IMR-90 (cell line): ENCODE measurements around the gene TBX4. TPM values are rescaled to one million over a fixed set of nuclear protein-coding genes. Genes with fewer than 3 reads are reported as not detected.

Source experiments
- ATAC-seq: fragments of 200-7000 bp; cut with Tn5 transposase; 2 replicates; pipeline ENCODE4 v1.9.1; 2020; ENCODE audit warnings: low read depth, mild to moderate bottlenecking, moderate library complexity
- BruUV-seq: library from RNA; stranded (reverse); fragments of 400-500 nt; replicated peaks from 2 replicates; lab custom pipeline; 2021; lab: Mats Ljungman, UMichigan
- CTCF ChIA-PET: fragments of 300-600 bp; formaldehyde crosslinking; extraction: SDS; loops from one replicate; lab custom pipeline; 2021; ENCODE audit warnings: antibody characterized with exemption; lab: Yijun Ruan, JAX
- POLR2A ChIA-PET: fragments of 300-600 bp; sonication (Branson Sonifier 250); formaldehyde crosslinking; loops from one replicate; lab custom pipeline; 2022; ENCODE audit warnings: antibody characterized with exemption; ENCODE audit not compliant: unreplicated experiment; lab: Charles Lee
- DNase-seq: peaks from one replicate; pipeline ENCODE4 v3.0.0; 2013
- H2AFZ ChIP-seq: replicated peaks from 2 replicates; pipeline ENCODE3; 2013; ENCODE audit warnings: low read length, mild to moderate bottlenecking; ENCODE audit not compliant: poor library complexity
- H2AK5ac ChIP-seq: 2 replicates; pipeline ENCODE4 v1.6.1; 2013; ENCODE audit warnings: low read depth, low read length, inconsistent platforms
- H2AK9ac ChIP-seq: replicated peaks from 2 replicates; pipeline ENCODE3; 2013; ENCODE audit warnings: mild to moderate bottlenecking, low read depth, low read length, moderate library complexity; ENCODE audit not compliant: poor library complexity
- H2BK120ac ChIP-seq: 2 replicates; pipeline ENCODE4 v1.6.1; 2013; ENCODE audit warnings: low read depth, low read length, inconsistent platforms
- H2BK15ac ChIP-seq: 3 replicates; pipeline ENCODE4 v1.6.1; 2013; ENCODE audit warnings: low read depth, low read length, inconsistent platforms
- H2BK20ac ChIP-seq: 2 replicates; pipeline ENCODE4 v1.6.1; 2013; ENCODE audit warnings: low read depth, mild to moderate bottlenecking, inconsistent platforms, low read length, moderate library complexity
- H2BK5ac ChIP-seq: 2 replicates; pipeline ENCODE4 v1.6.1; 2013; ENCODE audit warnings: mild to moderate bottlenecking, low read depth, low read length, inconsistent platforms; ENCODE audit not compliant: poor library complexity, severe bottlenecking
- H3K14ac ChIP-seq: replicated peaks from 2 replicates; pipeline ENCODE4 v1.6.1; 2013; ENCODE audit warnings: low read depth, low read length, inconsistent platforms
- H3K18ac ChIP-seq: 2 replicates; pipeline ENCODE4 v1.6.1; 2013; ENCODE audit warnings: low read depth, low read length, control low read depth
- H3K23ac ChIP-seq: 2 replicates; pipeline ENCODE4 v1.6.1; 2013; ENCODE audit warnings: low read depth, low read length, inconsistent platforms
- H3K27ac ChIP-seq: 2 replicates; pipeline ENCODE4 v1.5.1; 2013; ENCODE audit warnings: mild to moderate bottlenecking, control low read depth, low read length; ENCODE audit not compliant: insufficient read depth
- H3K27me3 ChIP-seq: 2 replicates; pipeline ENCODE4 v1.6.1; 2013; ENCODE audit warnings: low read length; ENCODE audit not compliant: control insufficient read depth, insufficient read depth
- H3K36me3 ChIP-seq: 2 replicates; pipeline ENCODE4 v1.6.1; 2013; ENCODE audit warnings: low read length, mixed read lengths; ENCODE audit not compliant: control insufficient read depth, insufficient read depth
- H3K4ac ChIP-seq: 2 replicates; pipeline ENCODE4 v1.6.1; 2013; ENCODE audit warnings: low read depth, low read length, inconsistent platforms
- H3K4me1 ChIP-seq: 2 replicates; pipeline ENCODE4 v1.6.1; 2013; ENCODE audit warnings: low read length, mixed read lengths; ENCODE audit not compliant: control insufficient read depth, insufficient read depth
- H3K4me2 ChIP-seq: 2 replicates; pipeline ENCODE4 v1.6.1; 2013; ENCODE audit warnings: low read depth, mild to moderate bottlenecking, control low read depth, low read length, moderate library complexity
- H3K4me3 ChIP-seq: 2 replicates; pipeline ENCODE4 v1.5.1; 2013; ENCODE audit warnings: low read depth, mild to moderate bottlenecking, control low read depth, low read length, moderate library complexity; ENCODE audit not compliant: insufficient read depth
- H3K56ac ChIP-seq: 2 replicates; pipeline ENCODE4 v1.6.1; 2013; ENCODE audit warnings: low read length, inconsistent platforms; ENCODE audit not compliant: insufficient read depth; ENCODE audit errors: extremely low read depth
- H3K79me1 ChIP-seq, 2 experiments: 2 replicates each; pipeline ENCODE4 v1.6.1; 2013; ENCODE audit warnings: low read length in 2 of 2, inconsistent platforms in 1 of 2, low read depth in 1 of 2
- H3K9ac ChIP-seq: 2 replicates; pipeline ENCODE4 v1.6.1; 2013; ENCODE audit warnings: low read depth, low read length, control low read depth
- H3K9me1 ChIP-seq: 2 replicates; pipeline ENCODE4 v1.6.1; 2013; ENCODE audit warnings: low read length, inconsistent platforms; ENCODE audit not compliant: insufficient read depth
- H3K9me3 ChIP-seq: 2 replicates; pipeline ENCODE4 v1.6.1; 2013; ENCODE audit warnings: low read length; ENCODE audit not compliant: control insufficient read depth, insufficient read depth
- H4K20me1 ChIP-seq: 2 replicates; pipeline ENCODE4 v1.6.1; 2013; ENCODE audit warnings: low read length, inconsistent platforms; ENCODE audit not compliant: insufficient read depth
- H4K5ac ChIP-seq: 2 replicates; pipeline ENCODE4 v1.6.1; 2013; ENCODE audit warnings: mild to moderate bottlenecking, low read depth, low read length, control low read depth
- H4K8ac ChIP-seq, 2 experiments: 2 replicates each; pipeline ENCODE4 v1.6.1; 2013; ENCODE audit warnings: low read depth in 2 of 2, low read length in 2 of 2, control low read depth in 1 of 2, inconsistent platforms in 1 of 2
- H4K91ac ChIP-seq: 2 replicates; pipeline ENCODE4 v1.6.1; 2013; ENCODE audit warnings: low read depth, low read length, inconsistent platforms; ENCODE audit not compliant: insufficient read depth
- BHLHE40 ChIP-seq: fragments of 150-350 bp; IDR thresholded peaks from 2 replicates; pipeline ENCODE4 v1.6.1; 2016; ENCODE audit warnings: mild to moderate bottlenecking, low read depth, low read length
- CEBPB ChIP-seq: IDR thresholded peaks from 2 replicates; pipeline ENCODE4 v1.6.1; 2012; ENCODE audit warnings: low read depth, low read length, improper control_type of control experiment
- CHD1 ChIP-seq: IDR thresholded peaks from 2 replicates; pipeline ENCODE4 v1.6.1; 2012; ENCODE audit warnings: low read depth, low read length, improper control_type of control experiment
- CTCF ChIP-seq: conservative IDR thresholded peaks from 2 replicates; pipeline ENCODE4 v1.5.1; 2012; ENCODE audit warnings: mild to moderate bottlenecking, low read depth, low read length, improper control_type of control experiment
- ELK1 ChIP-seq: fragments of 150-350 bp; IDR thresholded peaks from 2 replicates; pipeline ENCODE4 v1.6.1; 2016; ENCODE audit warnings: low read depth, mild to moderate bottlenecking, low read length, moderate library complexity, borderline replicate concordance
- FOS ChIP-seq: fragments of 150-350 bp; IDR thresholded peaks from 2 replicates; pipeline ENCODE4 v1.6.1; 2016; ENCODE audit warnings: low read depth, low read length
- MAFK ChIP-seq: IDR thresholded peaks from 2 replicates; pipeline ENCODE4 v1.6.1; 2012; ENCODE audit warnings: low read depth, low read length, improper control_type of control experiment
- MAZ ChIP-seq: IDR thresholded peaks from 2 replicates; pipeline ENCODE4 v1.6.1; 2012; ENCODE audit warnings: low read depth, mild to moderate bottlenecking, low read length, improper control_type of control experiment, moderate library complexity, borderline replicate concordance
- MXI1 ChIP-seq: IDR thresholded peaks from 2 replicates; pipeline ENCODE4 v1.6.1; 2012; ENCODE audit warnings: low read depth, mild to moderate bottlenecking, low read length, moderate library complexity, borderline replicate concordance
- NFE2L2 ChIP-seq: fragments of 150-350 bp; IDR thresholded peaks from 2 replicates; pipeline ENCODE4 v1.6.1; 2016; ENCODE audit warnings: low read depth, mild to moderate bottlenecking, low read length
- POLR2A ChIP-seq: IDR thresholded peaks from 2 replicates; pipeline ENCODE4 v1.6.1; 2012; ENCODE audit warnings: mild to moderate bottlenecking, low read depth, low read length
- RAD21 ChIP-seq: IDR thresholded peaks from 2 replicates; pipeline ENCODE4 v1.6.1; 2012; ENCODE audit warnings: low read length, improper control_type of control experiment
- RCOR1 ChIP-seq: IDR thresholded peaks from 2 replicates; pipeline ENCODE4 v1.6.1; 2012; ENCODE audit warnings: mild to moderate bottlenecking, low read length, improper control_type of control experiment; ENCODE audit not compliant: insufficient replicate concordance
- RFX5 ChIP-seq: IDR thresholded peaks from 2 replicates; pipeline ENCODE4 v1.8.0; 2012; ENCODE audit warnings: low read depth, mild to moderate bottlenecking, low read length, moderate library complexity
- SMC3 ChIP-seq: fragments of 150-350 bp; IDR thresholded peaks from 2 replicates; pipeline ENCODE4 v1.6.1; 2016; ENCODE audit warnings: low read depth, mild to moderate bottlenecking, antibody characterized with exemption, low read length, moderate library complexity
- USF2 ChIP-seq: fragments of 150-350 bp; IDR thresholded peaks from 2 replicates; pipeline ENCODE4 v1.6.1; 2017; ENCODE audit warnings: mild to moderate bottlenecking, antibody characterized with exemption, low read length, low read depth
- WGBS, 2 experiments: methylation state at CpG; one replicate each; pipeline versions ENCODE4 v1.1.5 to v1.1.7; 2013; ENCODE audit warnings: missing lambda C conversion rate in 2 of 2; ENCODE audit not compliant: insufficient read length in 1 of 2; ENCODE audit errors: extremely low coverage in 2 of 2; 5-methylcytosine and 5-hydroxymethylcytosine counted together
- dilution Hi-C: fragments of 300-500 bp; cut with HindIII; formaldehyde crosslinking; loops from one replicate; pipeline ENCODE4 v1.14.3; 2018; ENCODE audit warnings: low sequenced_read_pairs; ENCODE audit not compliant: unreplicated experiment
- in situ Hi-C: fragments of 300-500 bp; cut with MboI; formaldehyde crosslinking; loops from 3 replicates; pipeline ENCODE4 v1.14.3; 2019; ENCODE audit warnings: low sequenced_read_pairs, inconsistent platforms, mixed read lengths
- intact Hi-C: fragments of 100-400 bp; cut with micrococcal nuclease; formaldehyde crosslinking; loops from 2 replicates; pipeline ENCODE4 v1.10.0; 2022
- polyA plus RNA-seq, 3 experiments: library from polyadenylated mRNA; depleted of rRNA; stranded (reverse); fragments of >200 nt; gene quantifications; 2 replicates each; pipeline ENCODE4 v1.2.3, GENCODE V29; 2012; ENCODE audit warnings: low replicate concordance in 1 of 3
- total RNA-seq: library from RNA; depleted of rRNA; stranded (reverse); fragments of >200 nt; gene quantifications from 2 replicates; pipeline ENCODE4 v1.2.3, GENCODE V29; 2012

Gene TBX4
- total and polyA plus RNA-seq, 2 of the 4 experiments (the other 2 are of a cell fraction) = 0.05 TPM; not detected in 1

GRCh38 chr17:61508912-61509311 lies 56.7 kb downstream of the TBX4 start:
- no peaks in the 10 kb centered on the region for H3K36me3 ChIP-seq
- no peak overlapping the region for H3K23ac ChIP-seq
- H4K8ac ChIP-seq = no peak overlapping the region
- dilution Hi-C loops (no loop called here), in situ Hi-C loops (no loop called here), intact Hi-C loops (no loop called here)
- peaks cover 7% of the 10 kb centered on the region for H3K27me3 ChIP-seq
- no peak overlapping the region for H3K4me2 ChIP-seq
- BruUV-seq = no TSS peak
- no peak overlapping the region for H3K56ac ChIP-seq
- H2BK15ac ChIP-seq = no peak overlapping the region
- H2BK5ac ChIP-seq = no peak overlapping the region
- no peak overlapping the region for H3K14ac ChIP-seq
- no peak overlapping the region for H3K4ac ChIP-seq
- no peak overlapping the region for H3K18ac ChIP-seq
- H4K91ac ChIP-seq = no peak overlapping the region
- no CpG with 5 or more reads among the region's 5 CpGs for WGBS, 2 experiments
- H2AK5ac ChIP-seq = no peak overlapping the region
- H2BK120ac ChIP-seq = no peak overlapping the region
- H3K79me1 ChIP-seq = no peaks in the 10 kb centered on the region
- H3K4me3 ChIP-seq = no peak overlapping the region
- CTCF ChIA-PET = no interaction called here
- no peak overlapping the region for H2AK9ac ChIP-seq
- POLR2A ChIA-PET = no interaction called here
- H2BK20ac ChIP-seq = no peak overlapping the region
- DNase-seq (no peak), ATAC-seq (no peak)
- peaks cover 3% of the 10 kb centered on the region for H3K4me1 ChIP-seq
- no peak overlapping the region for H3K9ac ChIP-seq
- H4K5ac ChIP-seq = no peak overlapping the region
- H2AFZ ChIP-seq = no peak overlapping the region
- H4K20me1 ChIP-seq = no peaks in the 10 kb centered on the region; the same call in 1 of the 2 replicates
- no peak overlapping the region for H3K27ac ChIP-seq
- H3K9me3 ChIP-seq = no peaks in the 10 kb centered on the region
- TF ChIP-seq RFX5 (no peak), POLR2A (no peak), MXI1 (no peak), MAFK (no peak), SMC3 (no peak), CHD1 (no peak), NFE2L2 (no peak), USF2 (no peak), RAD21 (no peak), BHLHE40 (no peak), ELK1 (no peak), MAZ (no peak), RCOR1 (no peak), FOS (no peak), CTCF (no peak), CEBPB (no peak)
- H3K9me1 ChIP-seq = peaks cover 2% of the 10 kb centered on the region; the same call in 1 of the 2 replicates
